OCI-LY3 (cell line): ENCODE data around the gene TEPSIN.

Experiments
- EZH2phosphoT487 ChIP-seq: fragments of 200-600 bp; shearing (Covaris generic); IDR thresholded peaks from 2 replicates; pipeline ENCODE4 v1.6.1; 2018; ENCODE audit warnings: antibody characterized with exemption, mixed run types, low read depth
- TF ChIP-seq, protein P1 (sequence below): fragments of 200-600, 300-600 bp; sonication (generic); IDR thresholded peaks from 2 replicates; pipeline ENCODE4 v1.5.1; 2014; ENCODE audit warnings: antibody characterized with exemption, low read length, low read depth

DNA sequence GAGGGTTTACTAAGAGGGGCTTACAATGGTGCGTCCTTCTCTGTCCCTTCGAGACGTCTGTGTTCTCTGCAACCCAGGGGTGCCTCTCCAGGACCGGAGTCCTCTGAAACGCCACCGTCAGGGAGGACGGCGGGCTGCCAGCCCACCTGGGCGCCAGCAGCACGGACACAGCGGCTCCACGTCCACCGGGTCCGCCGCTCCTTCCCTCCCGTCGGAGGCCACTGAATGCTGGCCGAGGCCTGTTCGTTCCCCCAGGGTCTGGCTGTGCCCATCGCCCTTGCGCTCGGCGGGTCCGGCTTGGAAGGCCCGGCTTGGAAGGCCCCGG lies 403 bp downstream of the TEPSIN start:
- TF ChIP-seq, protein P1, sequence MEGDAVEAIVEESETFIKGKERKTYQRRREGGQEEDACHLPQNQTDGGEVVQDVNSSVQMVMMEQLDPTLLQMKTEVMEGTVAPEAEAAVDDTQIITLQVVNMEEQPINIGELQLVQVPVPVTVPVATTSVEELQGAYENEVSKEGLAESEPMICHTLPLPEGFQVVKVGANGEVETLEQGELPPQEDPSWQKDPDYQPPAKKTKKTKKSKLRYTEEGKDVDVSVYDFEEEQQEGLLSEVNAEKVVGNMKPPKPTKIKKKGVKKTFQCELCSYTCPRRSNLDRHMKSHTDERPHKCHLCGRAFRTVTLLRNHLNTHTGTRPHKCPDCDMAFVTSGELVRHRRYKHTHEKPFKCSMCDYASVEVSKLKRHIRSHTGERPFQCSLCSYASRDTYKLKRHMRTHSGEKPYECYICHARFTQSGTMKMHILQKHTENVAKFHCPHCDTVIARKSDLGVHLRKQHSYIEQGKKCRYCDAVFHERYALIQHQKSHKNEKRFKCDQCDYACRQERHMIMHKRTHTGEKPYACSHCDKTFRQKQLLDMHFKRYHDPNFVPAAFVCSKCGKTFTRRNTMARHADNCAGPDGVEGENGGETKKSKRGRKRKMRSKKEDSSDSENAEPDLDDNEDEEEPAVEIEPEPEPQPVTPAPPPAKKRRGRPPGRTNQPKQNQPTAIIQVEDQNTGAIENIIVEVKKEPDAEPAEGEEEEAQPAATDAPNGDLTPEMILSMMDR = no peak
- no peak for TF ChIP-seq EZH2phosphoT487
